ENCODE data around the gene SSR4.

The SSR4 gene

DNA sequence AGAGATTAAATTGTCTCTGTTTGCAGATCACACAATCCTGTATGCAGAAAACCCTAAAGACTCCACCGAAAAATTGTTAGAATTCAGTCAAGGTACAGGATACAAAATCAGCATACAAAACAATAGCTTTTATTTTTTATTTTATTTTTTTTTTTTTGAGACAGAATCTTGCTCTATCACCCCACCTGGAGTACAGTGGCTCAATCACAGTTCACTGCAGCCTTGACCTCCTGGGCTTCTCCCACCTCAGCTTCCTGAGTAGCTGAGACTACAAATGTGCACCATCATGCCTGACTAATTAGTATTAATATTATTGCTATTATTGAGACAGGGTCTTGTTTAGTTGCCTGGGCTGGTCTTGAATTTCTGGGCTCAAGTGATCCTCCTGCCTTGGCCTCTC is 39.3 kb upstream of the SSR4 start:
- POLR2A ChIA-PET = no interaction called here
- CTCF ChIA-PET = interaction anchor here (0.7 to 0.8 kb wide), 2 partner anchors 8 to 24 kb away, joined by 3 read pairs; no protein-coding TSS in a partner anchor
- no peaks in the 10 kb centered on the region for H3K4me1 ChIP-seq (ENCODE audit: control insufficient read depth, insufficient read depth, low read length)

DNA sequence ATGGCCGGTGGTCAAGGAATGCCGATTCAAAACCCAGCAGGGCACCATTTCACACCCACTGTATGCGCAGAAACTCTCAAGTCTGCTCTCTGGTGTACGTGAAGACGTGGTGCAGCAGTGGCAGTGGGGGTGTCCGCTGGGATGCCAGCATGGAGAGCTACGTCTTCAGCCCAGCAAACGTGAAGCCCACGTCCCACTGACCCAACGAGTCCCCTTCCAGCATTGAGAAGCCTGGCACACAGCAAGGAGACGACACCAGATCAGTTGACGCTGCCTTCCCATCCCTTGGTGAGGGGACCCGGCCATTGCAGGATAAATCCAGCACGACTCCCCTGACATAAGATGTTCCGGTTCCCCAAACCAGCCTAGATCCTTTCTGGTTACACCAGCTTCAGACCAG is 32.6 kb upstream of the SSR4 start:
- no peak overlapping the region for H3K4me3 ChIP-seq (ENCODE audit: low read depth, low read length)
- H3K4me1 ChIP-seq (ENCODE audit: control insufficient read depth, insufficient read depth, low read length) = 0 out of 2 replicates have a peak, but pooled peaks cover 3% of the 10 kb centered on the region
- TF ChIP-seq ZXDB (tag by site-specific recombination; IDR thresholded peaks at IDR 0.05) = no peak
- TF ChIP-seq ZNF510 (tag by site-specific recombination; IDR thresholded peaks at IDR 0.05; ENCODE audit: insufficient replicate concordance) = no peak
- no peak for TF ChIP-seq SCRT2 (tag by site-specific recombination; IDR thresholded peaks at IDR 0.05)
- TF ChIP-seq, protein P1, sequence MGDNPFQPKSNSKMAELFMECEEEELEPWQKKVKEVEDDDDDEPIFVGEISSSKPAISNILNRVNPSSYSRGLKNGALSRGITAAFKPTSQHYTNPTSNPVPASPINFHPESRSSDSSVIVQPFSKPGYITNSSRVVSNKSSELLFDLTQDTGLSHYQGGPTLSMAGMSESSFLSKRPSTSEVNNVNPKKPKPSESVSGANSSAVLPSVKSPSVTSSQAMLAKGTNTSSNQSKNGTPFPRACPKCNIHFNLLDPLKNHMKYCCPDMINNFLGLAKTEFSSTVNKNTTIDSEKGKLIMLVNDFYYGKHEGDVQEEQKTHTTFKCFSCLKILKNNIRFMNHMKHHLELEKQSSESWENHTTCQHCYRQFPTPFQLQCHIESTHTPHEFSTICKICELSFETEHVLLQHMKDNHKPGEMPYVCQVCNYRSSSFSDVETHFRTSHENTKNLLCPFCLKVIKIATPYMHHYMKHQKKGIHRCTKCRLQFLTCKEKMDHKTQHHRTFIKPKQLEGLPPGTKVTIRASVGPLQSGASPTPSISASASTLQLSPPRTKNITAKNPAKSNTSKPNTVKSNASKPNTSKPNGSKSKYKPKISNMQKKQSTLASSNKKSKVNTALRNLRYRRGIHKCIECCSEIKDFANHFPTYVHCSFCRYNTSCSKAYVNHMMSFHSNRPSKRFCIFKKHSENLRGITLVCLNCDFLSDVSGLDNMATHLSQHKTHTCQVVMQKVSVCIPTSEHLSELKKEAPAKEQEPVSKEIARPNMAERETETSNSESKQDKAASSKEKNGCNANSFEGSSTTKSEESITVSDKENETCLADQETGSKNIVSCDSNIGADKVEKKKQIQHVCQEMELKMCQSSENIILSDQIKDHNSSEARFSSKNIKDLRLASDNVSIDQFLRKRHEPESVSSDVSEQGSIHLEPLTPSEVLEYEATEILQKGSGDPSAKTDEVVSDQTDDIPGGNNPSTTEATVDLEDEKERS (tag by site-specific recombination; IDR thresholded peaks at IDR 0.05) = no peak
- TF ChIP-seq SP3 (tag by site-specific recombination; IDR thresholded peaks at IDR 0.05) = no peak
- no peak for TF ChIP-seq BCL11A (tag by site-specific recombination; IDR thresholded peaks at IDR 0.05; ENCODE audit: low read depth)
- no peak for TF ChIP-seq ZSCAN30 (tag by site-specific recombination; IDR thresholded peaks at IDR 0.05)
- H3K9me3 ChIP-seq (ENCODE audit: control insufficient read depth, insufficient read depth, low read depth, low read length) = peaks cover 2% of the 10 kb centered on the region; the same call in 1 of the 2 replicates
- H3K36me3 ChIP-seq (ENCODE audit: control insufficient read depth in 2 of 2, insufficient read depth in 1 of 2, low read length in 2 of 2) = no peaks in the 10 kb centered on the region
- ChIA-PET POLR2A (no interaction called here), CTCF (interaction anchor here (0.6 kb wide), 2 partner anchors 13 to 18 kb away, joined by 3 read pairs; no protein-coding TSS in a partner anchor)
- no peak overlapping the region for H3K27ac ChIP-seq (ENCODE audit: extremely low read depth, low read depth, low read length)

More for the DNA sequence above, 39.3 kb upstream of the SSR4 start:
- H3K27ac ChIP-seq (ENCODE audit: extremely low read depth, low read depth, low read length) = no peak overlapping the region
- peaks cover 4% of the 10 kb centered on the region; the same call in 1 of the 2 replicates for H3K9me3 ChIP-seq (ENCODE audit: control insufficient read depth, insufficient read depth, low read depth, low read length)
- no peaks in the 10 kb centered on the region for H3K36me3 ChIP-seq (ENCODE audit: control insufficient read depth in 2 of 2, insufficient read depth in 1 of 2, low read length in 2 of 2)
- no peak overlapping the region for H3K4me3 ChIP-seq (ENCODE audit: low read depth, low read length)
- TF ChIP-seq ZNF324 (tag by site-specific recombination; IDR thresholded peaks at IDR 0.05) (no peak), ZNF24 (tag by site-specific recombination; IDR thresholded peaks at IDR 0.05) (no peak), FEZF1 (tag by site-specific recombination; IDR thresholded peaks at IDR 0.05) (no peak), ZNF747 (tag by site-specific recombination; IDR thresholded peaks at IDR 0.05) (no peak), REPIN1 (tag by site-specific recombination; IDR thresholded peaks at IDR 0.05; ENCODE audit: low read depth) (no peak), ZBTB7A (tag by site-specific recombination; IDR thresholded peaks at IDR 0.05; ENCODE audit: low read depth) (no peak), ZFP3 (tag by site-specific recombination; IDR thresholded peaks at IDR 0.05; ENCODE audit: low read depth) (no peak), MZF1 (tag by site-specific recombination; IDR thresholded peaks at IDR 0.05; ENCODE audit: borderline replicate concordance) (no peak), SP3 (tag by site-specific recombination; IDR thresholded peaks at IDR 0.05) (no peak)
- TF ChIP-seq, protein P2, sequence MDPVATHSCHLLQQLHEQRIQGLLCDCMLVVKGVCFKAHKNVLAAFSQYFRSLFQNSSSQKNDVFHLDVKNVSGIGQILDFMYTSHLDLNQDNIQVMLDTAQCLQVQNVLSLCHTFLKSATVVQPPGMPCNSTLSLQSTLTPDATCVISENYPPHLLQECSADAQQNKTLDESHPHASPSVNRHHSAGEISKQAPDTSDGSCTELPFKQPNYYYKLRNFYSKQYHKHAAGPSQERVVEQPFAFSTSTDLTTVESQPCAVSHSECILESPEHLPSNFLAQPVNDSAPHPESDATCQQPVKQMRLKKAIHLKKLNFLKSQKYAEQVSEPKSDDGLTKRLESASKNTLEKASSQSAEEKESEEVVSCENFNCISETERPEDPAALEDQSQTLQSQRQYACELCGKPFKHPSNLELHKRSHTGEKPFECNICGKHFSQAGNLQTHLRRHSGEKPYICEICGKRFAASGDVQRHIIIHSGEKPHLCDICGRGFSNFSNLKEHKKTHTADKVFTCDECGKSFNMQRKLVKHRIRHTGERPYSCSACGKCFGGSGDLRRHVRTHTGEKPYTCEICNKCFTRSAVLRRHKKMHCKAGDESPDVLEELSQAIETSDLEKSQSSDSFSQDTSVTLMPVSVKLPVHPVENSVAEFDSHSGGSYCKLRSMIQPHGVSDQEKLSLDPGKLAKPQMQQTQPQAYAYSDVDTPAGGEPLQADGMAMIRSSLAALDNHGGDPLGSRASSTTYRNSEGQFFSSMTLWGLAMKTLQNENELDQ (tag by site-specific recombination; IDR thresholded peaks at IDR 0.05; ENCODE audit: low read depth) = no peak

DNA sequence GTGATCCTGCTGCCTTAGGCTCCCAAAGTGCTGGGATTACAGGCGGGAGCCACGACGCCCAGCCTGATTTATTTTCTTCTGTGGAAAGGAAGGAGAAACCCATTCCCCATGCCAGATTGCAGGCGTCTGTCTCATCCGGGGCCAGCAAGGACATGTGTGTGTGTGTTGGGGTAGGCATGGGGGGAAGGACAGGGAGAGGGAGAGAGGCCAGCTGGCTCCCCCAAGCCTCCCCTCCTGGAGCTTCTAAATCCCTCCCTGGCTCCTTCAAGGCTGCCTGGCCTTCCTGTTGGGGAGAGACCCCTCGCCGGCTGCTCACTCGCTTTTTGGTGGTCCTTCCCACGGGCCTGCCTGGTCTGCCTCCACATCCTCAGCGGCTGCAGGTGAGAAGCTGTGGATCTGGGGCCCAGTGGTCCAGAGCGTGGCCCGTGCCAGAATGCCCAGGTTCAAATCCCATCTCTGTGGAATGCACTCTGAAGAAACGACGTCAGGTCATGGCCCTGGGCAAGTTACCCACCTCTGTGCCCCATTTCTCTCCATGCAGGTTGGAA is 31.8 kb upstream of the SSR4 start:
- no peak overlapping the region for H3K4me3 ChIP-seq (ENCODE audit: low read depth, low read length)
- H3K27ac ChIP-seq (ENCODE audit: extremely low read depth, low read depth, low read length) = no peak overlapping the region
- no peaks in the 10 kb centered on the region for H3K36me3 ChIP-seq (ENCODE audit: control insufficient read depth in 2 of 2, insufficient read depth in 1 of 2, low read length in 2 of 2)
- ChIA-PET CTCF (interaction anchor here (0.5 to 6.5 kb wide), 12 partner anchors 9 to 1375 kb away, joined by 3 to 63 read pairs (median 4); no protein-coding TSS in a partner anchor), POLR2A (interaction anchor here (1.1 kb wide), 1 partner anchor 166 kb away, joined by 3 read pairs; no protein-coding TSS in a partner anchor)
- TF ChIP-seq ZNF157 (tag by site-specific recombination; IDR thresholded peaks at IDR 0.05) = no peak
- TF ChIP-seq ZNF112 (tag by site-specific recombination; IDR thresholded peaks at IDR 0.05) = no peak
- TF ChIP-seq ZNF623 (tag by site-specific recombination; IDR thresholded peaks at IDR 0.05) = no peak
- TF ChIP-seq GLIS2 (tag by site-specific recombination; IDR thresholded peaks at IDR 0.05) = no peak
- no peak for TF ChIP-seq MEIS1 (CRISPR knock-in tag; IDR thresholded peaks at IDR 0.05; ENCODE audit: borderline replicate concordance)
- no peak for TF ChIP-seq ZBTB17 (tag by site-specific recombination; IDR thresholded peaks at IDR 0.05)
- TF ChIP-seq ZNF707 (tag by site-specific recombination; IDR thresholded peaks at IDR 0.05) = no peak
- no peak for TF ChIP-seq RBAK (tag by site-specific recombination; IDR thresholded peaks at IDR 0.05)
- TF ChIP-seq, protein P3, sequence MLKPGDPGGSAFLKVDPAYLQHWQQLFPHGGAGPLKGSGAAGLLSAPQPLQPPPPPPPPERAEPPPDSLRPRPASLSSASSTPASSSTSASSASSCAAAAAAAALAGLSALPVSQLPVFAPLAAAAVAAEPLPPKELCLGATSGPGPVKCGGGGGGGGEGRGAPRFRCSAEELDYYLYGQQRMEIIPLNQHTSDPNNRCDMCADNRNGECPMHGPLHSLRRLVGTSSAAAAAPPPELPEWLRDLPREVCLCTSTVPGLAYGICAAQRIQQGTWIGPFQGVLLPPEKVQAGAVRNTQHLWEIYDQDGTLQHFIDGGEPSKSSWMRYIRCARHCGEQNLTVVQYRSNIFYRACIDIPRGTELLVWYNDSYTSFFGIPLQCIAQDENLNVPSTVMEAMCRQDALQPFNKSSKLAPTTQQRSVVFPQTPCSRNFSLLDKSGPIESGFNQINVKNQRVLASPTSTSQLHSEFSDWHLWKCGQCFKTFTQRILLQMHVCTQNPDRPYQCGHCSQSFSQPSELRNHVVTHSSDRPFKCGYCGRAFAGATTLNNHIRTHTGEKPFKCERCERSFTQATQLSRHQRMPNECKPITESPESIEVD (tag by site-specific recombination; IDR thresholded peaks at IDR 0.05) = no peak
- no peak for TF ChIP-seq ZNF654 (tag by site-specific recombination; IDR thresholded peaks at IDR 0.05; ENCODE audit: low read depth)
- 0 out of 2 replicates have a peak, but pooled peaks cover 3% of the 10 kb centered on the region for H3K4me1 ChIP-seq (ENCODE audit: control insufficient read depth, insufficient read depth, low read length)
- H3K9me3 ChIP-seq (ENCODE audit: control insufficient read depth, insufficient read depth, low read depth, low read length) = peaks cover under 1% of the 10 kb centered on the region; the same call in 1 of the 2 replicates
